Measurements from ENCODE around the gene PPIL3. TPM values are rescaled to one million over a fixed set of nuclear protein-coding genes. Genes with fewer than 3 reads are reported as not detected.

PPIL3 gene
- total RNA-seq, 2 experiments from 2014 or later = 42.6 to 47.7 TPM

- no peak overlapping the region for H3K4me3 Mint-ChIP-seq
- no peaks in the 10 kb centered on the region for H3K4me1 Mint-ChIP-seq
- DNase-seq = no peak
- CTCF ChIA-PET = interaction anchor here (0.7 to 2.3 kb wide), 4 partner anchors 10 to 115 kb away, joined by 3 to 8 read pairs (median 5); no protein-coding TSS in a partner anchor
- H3K9me3 Mint-ChIP-seq = peaks cover 2% of the 10 kb centered on the region
- no peaks in the 10 kb centered on the region for H3K27me3 Mint-ChIP-seq
- POLR2A ChIA-PET = no interaction called here
- H3K36me3 Mint-ChIP-seq (ENCODE audit: low read depth) = peaks cover 3% of the 10 kb centered on the region
- H3K27ac Mint-ChIP-seq = no peak overlapping the region
These were observed 60.2 kb downstream of the PPIL3 start for GRCh38 chr2:200828572-200829257.

- CTCF ChIA-PET = interaction anchor here (0.7 to 2.3 kb wide), 5 partner anchors 9 to 115 kb away, joined by 3 to 8 read pairs (median 4); no protein-coding TSS in a partner anchor
- Mint-ChIP-seq H3K27ac (no peak overlapping the region), H3K27me3 (no peaks in the 10 kb centered on the region), H3K4me3 (no peak overlapping the region), H3K9me3 (no peaks in the 10 kb centered on the region), H3K4me1 (no peaks in the 10 kb centered on the region), H3K36me3 (ENCODE audit: low read depth) (peaks cover 3% of the 10 kb centered on the region)
- POLR2A ChIA-PET = no interaction called here
- no peak for DNase-seq
These were observed 60.8 kb downstream of the PPIL3 start for GRCh38 chr2:200828104-200828503.

DNA sequence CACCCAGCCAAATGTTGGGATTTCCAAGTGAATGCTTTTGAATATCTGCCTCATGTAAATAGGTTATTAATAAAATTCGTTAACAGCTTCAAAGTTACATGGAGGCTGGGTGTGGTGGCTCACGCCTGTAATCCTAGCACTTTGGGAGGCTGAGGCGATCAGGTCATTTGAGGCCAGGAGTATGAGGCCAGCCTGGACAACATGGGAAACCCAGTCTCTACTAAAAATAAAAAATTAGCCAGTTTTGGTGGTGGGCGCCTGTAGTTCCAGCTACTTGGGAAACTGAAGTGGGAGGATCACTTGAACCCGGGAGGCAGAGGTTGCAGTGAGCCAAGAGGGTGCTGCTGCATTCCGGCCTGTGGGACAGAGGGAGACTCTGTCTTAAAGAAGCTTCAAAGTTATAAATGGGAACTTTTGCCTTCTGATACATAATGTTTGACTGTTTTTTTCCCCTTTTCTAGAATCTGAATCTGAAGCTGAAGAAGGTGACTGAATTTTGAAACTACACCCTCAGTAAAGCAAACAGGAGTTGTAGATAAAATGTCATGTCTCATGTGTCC lies 67.1 kb downstream of the PPIL3 start:
- no peak for DNase-seq
- H3K36me3 Mint-ChIP-seq (ENCODE audit: low read depth) = peaks cover 41% of the 10 kb centered on the region
- H3K9me3 Mint-ChIP-seq = no peaks in the 10 kb centered on the region
- peaks cover 9% of the 10 kb centered on the region for H3K4me1 Mint-ChIP-seq
- ChIA-PET POLR2A (interaction anchor here (0.7 kb wide), 1 partner anchor 110 kb away, joined by 3 read pairs; no protein-coding TSS in a partner anchor), CTCF (no interaction called here)
- no peak overlapping the region for H3K4me3 Mint-ChIP-seq
- H3K27ac Mint-ChIP-seq = no peak overlapping the region
- H3K27me3 Mint-ChIP-seq = no peaks in the 10 kb centered on the region

Other genes with a start within 250 kb of the PPIL3 start
- 100 to 1,000 TPM; 201 to 214 TPM for gene BZW1, start 77.2 kb downstream of the PPIL3 start, total RNA-seq
- 100 to 1,000 TPM; 120 to 142 TPM for gene CLK1, start 24.4 kb downstream of the PPIL3 start, total RNA-seq
- gene NIF3L1, start 294 bp upstream of the PPIL3 start, total RNA-seq = 10 to 100 TPM; 32.5 to 37.1 TPM
- 10 to 100 TPM; 49.2 to 52.6 TPM for gene ORC2, start 74.6 kb upstream of the PPIL3 start, total RNA-seq
- 10 to 100 TPM; 31.4 to 32.0 TPM for gene HYCC2, start 182.6 kb upstream of the PPIL3 start, total RNA-seq
- gene NDUFB3, start 182.9 kb upstream of the PPIL3 start, total RNA-seq = 100 to 1,000 TPM; 134 to 147 TPM
- gene CFLAR, start 227.1 kb upstream of the PPIL3 start, total RNA-seq = 100 to 1,000 TPM in 1 of 2 experiments, 10 to 100 TPM in 1; 98.4 to 106 TPM